ENCODE data around the gene BFSP1.
A peak's percentile ranks its signal among the peaks of the same experiment; 100 is the strongest.

Gene BFSP1

GRCh38 chr20:17519606-17520285 is 11.4 kb downstream of the BFSP1 start:
- DNase-seq (ENCODE audit: low read depth) = no peak

GRCh38 chr20:17518339-17519052 is 12.7 kb downstream of the BFSP1 start:
- DNase-seq (ENCODE audit: low read depth) = no peak

GRCh38 chr20:17515053-17515452 is 16.1 kb downstream of the BFSP1 start:
- no peak for DNase-seq (ENCODE audit: low read depth)

- DNase-seq (ENCODE audit: low read depth) = no peak
Measured at GRCh38 chr20:17513939-17514338, 17.2 kb downstream of the BFSP1 start.

GRCh38 chr20:17511401-17511800 is 19.8 kb downstream of the BFSP1 start:
- DNase-seq (ENCODE audit: low read depth) = no peak

GRCh38 chr20:17510548-17510947 is 20.6 kb downstream of the BFSP1 start:
- no peak for DNase-seq (ENCODE audit: low read depth)

GRCh38 chr20:17508756-17509155 is 22.4 kb downstream of the BFSP1 start:
- DNase-seq (ENCODE audit: low read depth) = no peak

- no peak for DNase-seq (ENCODE audit: low read depth)
Measured at GRCh38 chr20:17507531-17507930, 23.6 kb downstream of the BFSP1 start.

- no peak for DNase-seq (ENCODE audit: low read depth)
Measured at GRCh38 chr20:17507032-17507431, 24.1 kb downstream of the BFSP1 start.

GRCh38 chr20:17505636-17506517 is 25.3 kb downstream of the BFSP1 start:
- DNase-seq (ENCODE audit: low read depth) = no peak

- DNase-seq (ENCODE audit: low read depth) = peak; percentile 22
Measured at GRCh38 chr20:17504898-17505635, 26.1 kb downstream of the BFSP1 start.

GRCh38 chr20:17504066-17504897 is 26.9 kb downstream of the BFSP1 start:
- no peak for DNase-seq (ENCODE audit: low read depth)

- DNase-seq (ENCODE audit: low read depth) = no peak
Measured at GRCh38 chr20:17503301-17504065, 27.7 kb downstream of the BFSP1 start.

- no peak for DNase-seq (ENCODE audit: low read depth)
Measured at GRCh38 chr20:17502105-17502504, 29.1 kb downstream of the BFSP1 start.

GRCh38 chr20:17501701-17502100 is 29.5 kb downstream of the BFSP1 start:
- no peak for DNase-seq (ENCODE audit: low read depth)

GRCh38 chr20:17500826-17501225 is 30.4 kb downstream of the BFSP1 start:
- no peak for DNase-seq (ENCODE audit: low read depth)

GRCh38 chr20:17500271-17500670 is 30.9 kb downstream of the BFSP1 start:
- DNase-seq (ENCODE audit: low read depth) = no peak

- no peak for DNase-seq (ENCODE audit: low read depth)
Measured at GRCh38 chr20:17499041-17499440, 32.1 kb downstream of the BFSP1 start.

GRCh38 chr20:17498641-17499040 is 32.5 kb downstream of the BFSP1 start:
- DNase-seq (ENCODE audit: low read depth) = no peak

- DNase-seq (ENCODE audit: low read depth) = no peak
Measured at GRCh38 chr20:17497821-17498580, 33.2 kb downstream of the BFSP1 start.
